ENCODE data around the gene RET.
A peak's percentile ranks its signal among the peaks of the same experiment; 100 is the strongest.

The RET gene

GRCh38 chr10:43156590-43157341 lies 79.9 kb downstream of the RET start:
- peak; percentile 12 for TF ChIP-seq CTCF (conservative IDR thresholded peaks at IDR 0.05; ENCODE audit: low read depth, low read length)
- no peak for DNase-seq (ENCODE audit: low read depth)
- H3K4me3 ChIP-seq (ENCODE audit: low read length): no peak overlapping the region

GRCh38 chr10:43158636-43159035 lies 81.8 kb downstream of the RET start:
- no peak overlapping the region for H3K4me3 ChIP-seq (ENCODE audit: low read length)
- no peak for TF ChIP-seq CTCF (conservative IDR thresholded peaks at IDR 0.05; ENCODE audit: low read depth, low read length)
- DNase-seq (ENCODE audit: low read depth): no peak

- no peak for DNase-seq (ENCODE audit: low read depth)
- no peak for TF ChIP-seq CTCF (conservative IDR thresholded peaks at IDR 0.05; ENCODE audit: low read depth, low read length)
- H3K4me3 ChIP-seq (ENCODE audit: low read length): no peak overlapping the region
These were observed 83.4 kb downstream of the RET start for GRCh38 chr10:43160046-43160920.

- peak; percentile 79 for DNase-seq (ENCODE audit: low read depth)
- no peak for TF ChIP-seq CTCF (conservative IDR thresholded peaks at IDR 0.05; ENCODE audit: low read depth, low read length)
- H3K4me3 ChIP-seq (ENCODE audit: low read length): no peak overlapping the region
These were observed 84.0 kb downstream of the RET start for GRCh38 chr10:43160921-43161255.

GRCh38 chr10:43162604-43163003 lies 85.7 kb downstream of the RET start:
- DNase-seq (ENCODE audit: low read depth): no peak
- H3K4me3 ChIP-seq (ENCODE audit: low read length): no peak overlapping the region
- TF ChIP-seq CTCF (conservative IDR thresholded peaks at IDR 0.05; ENCODE audit: low read depth, low read length): no peak

GRCh38 chr10:43166207-43166879 lies 89.5 kb downstream of the RET start:
- no peak overlapping the region for H3K4me3 ChIP-seq (ENCODE audit: low read length)
- TF ChIP-seq CTCF (conservative IDR thresholded peaks at IDR 0.05; ENCODE audit: low read depth, low read length): no peak
- DNase-seq (ENCODE audit: low read depth): no peak
